GM21576 (cell line): ENCODE results near the gene UCK2.

ENCODE experiments used
- ATAC-seq: cut with Tn5 transposase; IDR thresholded peaks from one replicate; pipeline ENCODE4 v1.9.1; 2021; ENCODE audit warnings: mild to moderate bottlenecking, moderate library complexity; ENCODE audit not compliant: unreplicated experiment

UCK2 gene

DNA sequence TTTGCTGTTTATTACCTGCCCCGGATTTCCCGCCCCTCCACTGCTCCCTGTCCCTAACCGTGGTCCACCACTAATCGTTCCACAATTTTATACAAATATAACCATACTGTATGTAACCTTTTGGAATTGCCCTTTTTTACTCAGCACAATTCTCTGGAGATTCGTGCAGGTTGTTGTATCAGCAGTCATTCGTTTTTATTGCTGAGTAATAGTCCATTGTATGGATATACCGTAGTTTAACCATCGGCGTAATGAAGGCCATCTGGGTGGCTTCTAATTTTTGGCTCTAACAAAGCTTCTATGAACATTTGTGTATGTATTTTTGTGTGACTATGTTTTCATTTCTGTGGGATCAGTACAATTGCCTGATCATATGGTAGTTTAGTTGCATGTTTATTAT lies 50.0 kb downstream of the UCK2 start:
- ATAC-seq = no peak

DNA sequence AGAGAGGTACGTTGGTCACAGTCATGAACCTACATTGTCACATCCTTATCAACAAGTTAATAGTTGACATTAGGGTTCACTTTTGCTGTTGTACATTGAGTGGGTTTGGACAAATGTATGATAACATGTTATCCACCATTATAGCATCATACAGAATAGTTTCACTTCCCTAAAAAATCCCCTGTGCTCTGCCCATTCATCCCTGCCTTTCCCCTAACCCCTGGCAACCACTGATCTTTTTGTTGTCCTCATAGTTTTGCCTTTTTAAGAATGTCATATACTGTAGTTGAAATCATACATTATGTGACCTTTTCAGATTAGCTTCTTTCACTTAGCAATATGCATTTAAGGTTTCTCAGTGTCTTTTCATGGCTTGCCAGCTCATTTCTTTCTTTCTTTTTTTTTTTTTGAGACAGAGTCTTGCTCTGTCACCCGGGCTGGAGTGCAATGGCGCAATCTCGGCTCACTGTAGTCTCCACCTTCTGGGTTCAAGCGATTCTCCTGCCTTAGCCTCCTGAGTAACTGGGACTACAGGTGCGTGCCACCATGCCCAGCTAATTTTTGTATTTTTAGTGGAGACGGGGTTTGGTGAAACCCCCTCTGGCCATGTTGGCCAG lies 50.6 kb downstream of the UCK2 start:
- no peak for ATAC-seq

DNA sequence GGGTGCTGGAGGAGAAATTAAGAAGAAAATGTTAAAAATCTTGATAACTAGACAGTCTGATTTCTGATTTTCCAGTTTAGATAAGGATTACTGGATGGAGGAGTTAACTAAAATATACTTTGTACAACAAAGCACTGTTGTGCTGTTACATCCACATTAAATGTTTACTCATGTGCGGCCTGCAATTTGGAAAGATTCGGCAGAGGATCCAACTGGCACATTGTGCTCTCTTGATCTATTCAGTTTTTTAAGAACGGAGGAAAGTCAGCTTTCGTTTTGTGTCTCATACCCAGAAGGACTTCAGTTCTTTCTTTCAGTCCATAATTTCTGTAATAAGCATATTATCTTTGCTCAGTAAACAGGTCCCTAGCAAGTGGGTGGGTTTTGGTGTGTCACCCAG lies 52.5 kb downstream of the UCK2 start:
- no peak for ATAC-seq

DNA sequence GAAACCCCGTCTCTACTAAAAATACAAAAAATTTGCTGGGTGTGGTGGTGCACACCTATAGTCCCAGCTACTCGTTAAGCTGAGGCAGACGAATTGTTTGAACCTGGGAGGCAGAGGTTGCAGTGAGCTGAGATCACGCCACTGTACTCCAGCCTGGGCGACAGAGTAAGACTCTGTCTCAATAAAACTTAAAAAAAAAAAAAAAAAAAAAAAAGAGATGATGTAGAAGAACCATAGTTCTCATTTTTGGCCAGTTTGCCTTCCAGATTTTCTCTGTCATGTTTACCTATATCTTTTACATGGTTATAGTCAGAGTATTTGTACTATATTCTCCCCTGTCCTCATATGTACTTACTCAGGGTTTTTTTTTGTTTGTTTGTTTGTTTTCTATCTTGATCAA lies 53.6 kb downstream of the UCK2 start:
- no peak for ATAC-seq

DNA sequence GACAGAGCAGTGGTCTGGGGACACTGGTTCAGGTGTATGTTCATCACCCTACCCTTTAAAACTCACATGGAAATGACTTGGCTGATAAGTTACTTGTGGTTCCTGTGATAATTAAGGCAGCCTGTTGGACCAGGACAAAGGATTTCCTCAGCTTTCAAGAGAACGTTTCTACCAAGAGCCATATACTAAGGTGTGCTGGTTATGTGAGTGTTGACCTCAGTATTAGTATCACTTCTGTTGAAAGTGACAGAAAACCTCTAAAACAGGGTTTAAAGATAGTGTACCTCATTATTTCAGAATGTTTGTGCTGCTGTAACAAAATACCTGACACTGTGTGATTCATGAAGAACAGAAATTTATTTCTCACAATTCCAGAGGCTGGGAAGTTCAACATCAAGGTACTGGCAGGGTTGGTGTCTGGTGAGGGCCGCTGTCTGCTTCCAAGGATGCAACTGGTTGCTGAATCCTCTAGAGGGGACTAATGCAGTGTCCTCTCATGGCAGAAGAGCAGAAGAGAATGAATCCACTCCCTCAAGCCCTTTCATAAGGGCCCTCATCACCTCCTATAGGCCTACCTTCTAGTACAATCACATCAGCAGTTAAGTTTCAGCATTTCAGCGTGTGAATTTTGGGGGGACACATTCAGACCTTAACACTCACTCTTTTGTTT lies 54.9 kb downstream of the UCK2 start:
- ATAC-seq = no peak

DNA sequence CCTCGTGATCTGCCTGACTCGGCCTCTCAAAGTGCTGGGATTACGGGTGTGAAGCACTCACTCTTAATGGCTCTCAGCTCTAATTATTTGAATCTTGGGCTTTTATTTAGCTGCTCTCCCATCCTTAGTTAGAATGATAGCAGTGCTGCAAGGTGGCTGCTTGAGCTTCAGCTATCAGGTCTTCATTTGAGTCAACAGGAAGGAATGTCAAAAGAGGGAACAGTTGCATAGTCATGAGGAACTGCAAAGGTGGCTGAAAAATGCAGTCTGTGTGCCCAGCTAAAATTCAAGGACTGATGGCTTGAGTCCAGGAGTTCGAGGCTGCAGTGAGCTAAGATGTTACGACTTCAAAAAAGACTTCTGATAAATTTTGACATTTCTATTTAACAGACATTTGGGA lies 55.6 kb downstream of the UCK2 start:
- ATAC-seq = no peak

DNA sequence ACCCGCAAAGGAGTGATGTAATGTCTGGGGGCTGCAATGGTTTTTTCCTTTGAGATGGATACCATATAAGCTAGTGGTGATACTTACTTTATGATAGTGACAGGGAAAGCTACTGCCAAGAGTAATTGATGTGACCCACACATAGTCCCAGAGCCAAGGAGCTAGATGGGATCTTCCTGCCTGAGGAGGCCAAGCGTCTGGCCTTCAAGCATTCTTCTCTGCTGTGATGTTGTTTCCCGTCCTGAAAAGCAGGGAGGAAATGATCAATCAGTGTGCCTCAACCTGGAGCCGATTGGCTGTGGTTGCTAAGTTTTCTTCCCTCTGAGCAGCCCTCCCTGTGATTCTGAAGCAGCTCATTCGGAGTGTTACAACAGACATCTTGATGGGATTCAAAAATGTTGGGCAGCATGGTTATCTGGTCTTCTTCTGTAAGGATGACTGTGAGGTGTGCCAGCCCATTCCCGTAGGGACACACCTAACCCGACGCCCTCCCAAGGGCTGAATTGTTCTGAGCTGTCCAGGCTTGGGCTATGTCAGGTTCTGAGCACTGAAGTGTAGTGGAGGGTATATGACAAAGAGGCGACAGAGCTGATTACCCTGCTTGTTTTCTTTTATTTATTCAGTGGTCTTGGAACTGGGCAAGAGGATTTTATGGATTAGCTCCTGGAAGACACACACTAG lies 56.7 kb downstream of the UCK2 start:
- no peak for ATAC-seq

DNA sequence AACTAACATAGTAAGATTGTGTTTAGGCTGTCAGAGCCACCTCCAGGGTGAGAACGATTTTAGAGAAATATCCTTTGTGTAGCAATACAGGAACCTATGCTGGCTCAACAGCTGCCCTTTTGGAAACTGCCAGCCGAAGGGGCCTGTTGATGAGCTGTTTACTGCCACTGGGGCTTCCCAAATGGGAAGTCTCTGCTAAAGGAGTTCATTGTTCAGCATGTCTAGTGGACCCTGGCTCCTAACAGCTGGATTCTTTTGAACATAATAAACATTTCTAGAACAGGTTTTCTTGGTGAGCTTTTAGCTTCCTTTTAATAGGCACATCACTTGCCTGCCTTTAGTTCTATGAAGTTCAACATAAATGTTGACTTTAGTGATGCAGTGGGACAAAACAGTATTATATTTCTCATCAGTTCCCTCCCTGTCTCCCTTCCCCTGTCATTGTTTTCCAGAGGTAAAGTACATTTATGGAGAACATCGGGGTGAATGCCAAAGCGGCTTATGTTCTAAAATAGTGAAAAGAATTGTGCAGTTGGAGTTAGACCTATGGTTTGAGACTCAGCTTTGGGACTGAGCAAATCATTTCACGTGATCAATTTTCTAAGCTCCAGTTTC lies 57.4 kb downstream of the UCK2 start:
- ATAC-seq = no peak

DNA sequence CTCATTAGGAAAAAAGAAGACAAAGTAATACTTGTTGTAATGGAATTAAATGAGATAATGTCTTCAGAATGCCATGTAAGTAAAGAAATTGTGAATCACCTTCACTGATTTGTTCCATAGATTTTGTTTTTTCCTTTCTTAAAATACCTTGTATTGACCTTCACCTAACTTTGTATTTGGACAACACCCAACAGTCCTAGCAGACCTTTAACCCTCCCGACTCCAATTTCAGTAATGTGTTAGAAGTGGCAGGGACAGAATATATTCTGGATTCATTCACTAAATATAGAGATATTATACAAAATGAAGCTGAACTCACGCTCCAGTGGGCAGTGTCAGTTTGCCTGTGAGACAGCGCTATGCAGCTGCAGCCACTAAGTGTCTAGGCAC lies 57.9 kb downstream of the UCK2 start:
- no peak for ATAC-seq

DNA sequence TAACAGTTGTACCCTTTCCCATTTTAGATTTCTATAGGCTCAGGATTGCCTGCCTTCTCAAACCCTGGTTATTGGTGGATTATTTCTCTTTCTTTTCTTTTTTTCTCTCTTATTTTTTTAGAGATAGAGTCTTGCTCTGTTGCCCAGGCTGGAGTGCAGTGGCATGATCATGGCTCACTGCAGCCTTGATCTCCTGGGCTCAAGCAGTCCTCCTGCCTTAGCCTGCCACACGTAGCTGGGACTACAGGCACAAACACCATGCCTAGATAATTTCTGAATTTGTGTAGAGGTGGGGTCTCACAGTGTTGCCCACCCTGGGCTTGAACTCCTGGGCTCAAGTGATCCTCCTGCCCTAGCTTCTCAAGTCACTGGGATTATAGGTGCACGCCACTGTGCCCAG lies 58.8 kb downstream of the UCK2 start:
- no peak for ATAC-seq

DNA sequence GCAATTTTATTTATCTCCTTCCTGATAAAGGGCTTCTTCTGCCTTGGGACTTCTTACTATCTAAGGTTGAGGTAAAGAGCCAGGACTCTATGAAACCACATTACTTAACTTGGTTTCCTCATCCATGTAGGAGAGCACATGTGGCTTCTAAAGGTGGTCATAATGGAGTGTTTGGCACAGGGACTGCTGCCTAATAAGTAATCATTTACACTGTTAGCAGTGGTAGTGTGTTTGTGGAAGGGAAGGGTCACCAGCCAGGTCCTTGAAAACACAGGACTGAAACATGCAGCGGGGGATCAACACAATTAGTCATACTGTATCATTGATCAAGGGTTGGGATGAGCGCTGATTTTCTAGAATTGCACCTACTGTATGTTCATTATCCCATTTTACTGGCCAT lies 59.6 kb downstream of the UCK2 start:
- no peak for ATAC-seq

DNA sequence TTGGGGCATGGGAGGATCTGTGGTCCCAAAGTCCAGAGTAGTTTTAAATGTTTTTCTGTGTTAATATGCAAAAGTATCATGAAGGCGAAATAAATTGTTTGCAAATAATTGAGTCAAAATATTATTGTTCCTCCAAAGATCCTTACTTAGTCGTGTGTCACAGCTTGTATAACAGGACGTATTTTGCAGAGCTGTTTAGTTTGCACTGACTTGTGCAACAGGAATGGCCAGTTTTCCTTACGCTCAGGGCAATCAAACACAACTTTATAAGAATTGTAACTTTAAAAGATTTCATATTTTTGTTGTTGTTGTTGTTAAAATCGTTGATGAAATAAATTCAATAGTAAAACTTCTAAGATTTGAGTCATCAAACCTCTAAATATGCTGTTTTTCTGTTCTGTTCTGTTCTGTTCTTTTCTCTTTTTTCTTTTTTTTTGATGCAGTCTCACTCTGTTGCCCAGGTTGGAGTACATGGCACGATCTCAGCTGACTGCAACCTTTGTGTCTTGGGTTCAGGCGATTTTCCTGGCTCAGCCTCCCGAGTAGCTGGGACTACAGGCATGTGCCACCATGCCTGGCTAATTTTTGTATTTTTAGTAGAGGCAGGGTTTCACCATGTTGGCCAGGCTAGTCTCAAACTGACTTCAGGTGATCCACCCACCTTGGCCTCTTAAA lies 60.6 kb downstream of the UCK2 start:
- ATAC-seq = no peak

DNA sequence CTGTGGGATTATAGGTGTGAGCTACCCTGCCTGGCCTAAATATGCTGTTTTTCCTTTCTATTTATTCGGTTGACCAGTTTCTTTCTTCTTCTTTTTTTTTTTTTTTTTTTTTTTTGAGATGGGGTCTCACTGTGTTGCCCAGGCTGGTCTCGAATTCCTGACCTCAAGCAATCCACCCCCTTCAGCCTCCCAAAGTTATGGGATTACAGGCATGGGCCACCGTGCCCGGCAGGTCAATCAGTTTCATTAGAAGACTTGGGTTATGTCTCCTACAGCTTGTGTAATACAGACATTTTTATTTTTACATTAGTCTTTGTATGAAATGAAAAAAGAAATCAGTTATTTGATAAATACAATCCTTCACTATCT lies 61.1 kb downstream of the UCK2 start:
- ATAC-seq = no peak

DNA sequence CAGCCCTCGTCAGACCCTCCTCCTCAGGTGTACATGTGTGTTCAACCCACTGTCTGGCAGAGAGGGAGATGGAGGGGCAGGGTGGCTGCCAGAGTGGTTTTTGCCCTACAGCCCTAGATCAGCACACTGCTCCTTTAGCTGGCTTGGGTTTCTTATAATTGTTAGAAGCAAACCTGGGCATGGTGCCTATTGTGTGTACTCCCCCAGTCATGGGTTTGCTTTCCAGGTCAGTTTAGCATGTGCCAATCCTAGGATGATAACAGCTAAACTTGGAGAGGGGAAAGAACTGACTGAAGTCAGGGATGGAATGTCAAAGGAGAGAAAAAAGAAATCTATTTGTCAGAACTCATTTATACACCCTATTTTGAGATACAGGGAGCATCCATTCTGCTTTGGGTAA lies 63.3 kb downstream of the UCK2 start:
- no peak for ATAC-seq

DNA sequence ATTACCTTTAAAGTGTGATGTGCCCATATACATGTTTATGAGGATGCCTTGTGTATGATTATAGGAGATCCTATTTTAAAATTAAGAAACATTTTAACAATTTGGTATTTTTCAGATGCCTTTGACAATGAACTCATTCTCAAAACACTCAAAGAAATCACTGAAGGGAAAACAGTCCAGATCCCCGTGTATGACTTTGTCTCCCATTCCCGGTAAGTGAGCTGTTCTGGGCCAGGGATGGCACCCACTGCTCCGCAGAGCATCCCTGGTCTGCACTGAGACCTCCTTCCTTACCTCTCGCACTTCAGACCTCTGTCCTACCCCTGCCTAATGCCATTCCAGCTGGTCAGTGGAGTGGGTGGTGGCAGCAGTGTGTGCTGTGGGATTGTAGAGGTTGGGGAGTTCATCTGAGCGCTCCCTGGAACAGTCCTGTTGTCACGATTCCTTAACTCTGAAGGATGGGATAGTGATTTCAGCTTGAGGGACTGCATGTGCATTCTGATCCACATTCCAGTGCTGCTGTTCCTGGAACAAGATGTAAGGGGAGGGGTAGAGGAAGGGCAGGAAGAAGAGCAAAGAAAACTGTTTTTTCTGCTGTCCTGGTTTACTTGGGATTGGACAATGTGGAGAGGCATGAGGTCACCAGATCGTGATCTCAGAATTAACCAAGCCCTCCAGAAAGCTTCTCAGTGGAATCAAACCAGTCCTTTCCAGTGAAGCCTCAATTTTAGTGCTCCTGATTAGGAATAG lies 63.9 kb downstream of the UCK2 start:
- no peak for ATAC-seq

DNA sequence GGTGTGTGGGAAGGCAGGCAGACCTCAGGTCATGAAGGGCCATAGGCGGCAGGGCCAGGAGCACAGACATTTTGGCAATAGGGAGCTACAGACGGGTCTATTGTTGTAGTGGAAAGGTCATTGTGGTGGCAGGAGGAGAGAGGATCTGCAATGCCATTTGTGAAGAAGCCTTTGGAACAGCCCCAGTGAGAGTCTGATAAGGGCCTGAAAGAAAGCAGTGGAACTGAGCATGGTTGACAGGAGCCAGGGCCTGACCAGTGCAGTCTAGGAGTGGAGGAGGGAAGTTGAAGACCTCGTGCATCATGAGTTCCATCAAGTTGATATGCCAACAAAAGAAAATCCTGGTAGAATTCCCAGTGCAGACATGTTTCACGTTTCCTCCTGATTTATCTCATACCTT lies 65.5 kb downstream of the UCK2 start:
- ATAC-seq = no peak

DNA sequence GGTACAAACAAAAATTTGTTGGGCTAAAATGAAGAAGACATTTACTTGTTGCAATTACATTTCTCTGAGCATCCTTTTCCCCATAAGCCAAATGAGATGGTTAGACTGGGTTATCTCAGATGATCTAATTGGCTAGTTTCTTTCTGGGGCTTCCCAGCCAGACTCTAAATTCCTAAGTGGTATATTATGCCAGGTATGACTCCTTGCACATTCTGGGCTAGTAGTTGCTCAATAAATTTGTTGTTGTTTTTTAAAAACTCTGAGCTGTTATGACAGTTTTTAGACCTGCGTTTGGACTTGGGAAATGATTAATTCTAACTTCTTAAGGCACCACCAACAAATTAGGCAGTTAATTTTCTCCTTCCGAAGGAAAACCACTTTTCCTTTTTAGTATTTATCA lies 66.1 kb downstream of the UCK2 start:
- ATAC-seq = no peak

DNA sequence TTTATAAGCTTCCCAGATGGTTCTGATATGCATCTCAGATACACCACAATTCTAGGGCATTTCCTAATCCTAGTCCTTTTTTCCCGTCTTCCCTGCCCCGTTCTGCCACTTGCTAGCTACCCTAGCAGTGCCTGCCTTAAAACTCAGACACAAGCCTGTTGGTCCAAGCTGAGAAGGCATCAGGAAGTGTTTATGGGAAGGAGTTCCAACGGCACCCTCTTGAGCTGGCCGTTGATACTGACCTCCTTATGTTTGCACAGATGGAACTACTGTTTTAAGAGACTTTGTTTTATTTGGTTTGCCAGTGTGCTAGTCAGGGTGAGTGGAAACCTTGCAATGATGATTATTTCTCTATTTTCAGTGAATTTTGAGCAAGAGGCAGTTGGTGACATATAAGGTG lies 67.2 kb downstream of the UCK2 start:
- no peak for ATAC-seq

DNA sequence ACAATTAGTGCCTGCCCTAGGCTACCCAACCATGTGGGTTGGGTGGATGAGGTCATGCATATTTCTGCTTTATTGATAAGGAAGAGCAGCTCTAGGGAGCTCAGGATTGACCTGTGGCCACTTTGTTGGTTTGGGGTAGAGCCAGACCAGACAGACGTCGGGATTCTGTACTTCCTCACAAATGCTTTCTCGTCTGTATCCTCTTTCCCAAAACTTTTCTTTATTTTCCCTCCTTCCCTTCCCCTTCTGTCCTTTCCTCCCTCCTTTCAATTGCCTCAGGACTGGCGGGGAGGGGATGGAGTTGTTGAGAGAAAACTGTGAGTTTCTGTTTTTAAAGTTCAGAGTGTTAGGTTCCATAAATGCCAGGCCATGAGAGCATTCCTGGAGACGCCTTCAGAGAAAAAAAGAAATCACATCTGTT lies 68.0 kb downstream of the UCK2 start:
- no peak for ATAC-seq

DNA sequence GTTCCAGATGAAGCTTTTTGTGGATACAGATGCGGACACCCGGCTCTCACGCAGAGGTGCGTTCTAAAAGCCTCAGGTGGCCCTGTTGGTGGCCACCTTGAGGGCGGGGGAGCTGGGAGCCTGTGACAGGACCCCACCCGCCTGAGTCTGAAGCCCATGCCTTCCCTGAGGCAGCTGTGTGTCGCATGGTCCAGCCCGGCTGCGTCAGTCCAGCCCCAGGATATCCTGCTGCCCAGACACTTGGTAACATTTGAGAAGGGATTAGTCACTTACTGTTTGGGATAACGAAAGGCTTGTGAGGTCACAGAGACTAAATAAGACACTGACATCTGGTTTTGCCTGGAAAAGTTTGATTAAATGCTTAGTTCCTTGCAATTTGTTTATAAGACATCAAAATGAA lies 68.9 kb downstream of the UCK2 start:
- ATAC-seq = no peak
